Stimulated activated naive CD8-positive, alpha-beta T cell treated with anti-CD3 and anti-CD28 coated beads, Interleukin-15, amount 100 ng/mL, for 72 hours (primary cell): Measurements from ENCODE around the gene IRS2.

ENCODE experiments used
- ATAC-seq: fragments of 150-1000 bp; cut with Tn5 transposase; 2 replicates; pipeline ENCODE4 v1.10.0; 2021; ENCODE audit warnings: mild to moderate bottlenecking, moderate library complexity
- DNase-seq, 2 donors: peaks; one replicate each; pipeline ENCODE4 v3.0.0; 2021 to 2022
- H3K27ac Mint-ChIP-seq, 2 donors: one replicate each; pipeline ENCODE4 v1.8.0; 2022; ENCODE audit warnings: mild to moderate bottlenecking in 2 of 2, mixed read lengths in 2 of 2, moderate library complexity in 2 of 2
- H3K27me3 Mint-ChIP-seq: one replicate; pipeline ENCODE4 v1.8.0; 2022; ENCODE audit warnings: mixed read lengths
- H3K4me1 Mint-ChIP-seq: one replicate; pipeline ENCODE4 v1.8.0; 2022; ENCODE audit warnings: mild to moderate bottlenecking, mixed read lengths
- H3K4me3 Mint-ChIP-seq, 2 donors: one replicate each; pipeline ENCODE4 v1.8.0; 2022; ENCODE audit warnings: mild to moderate bottlenecking in 2 of 2, mixed read lengths in 2 of 2, moderate library complexity in 1 of 2
- H3K9me3 Mint-ChIP-seq, 2 donors: one replicate each; pipeline ENCODE4 v1.8.0; 2022; ENCODE audit warnings: mixed read lengths in 2 of 2

Gene IRS2

GRCh38 chr13:109724603-109725002, 61.8 kb downstream of the IRS2 start:
- no peaks in the 10 kb centered on the region for H3K4me1 Mint-ChIP-seq
- H3K27me3 Mint-ChIP-seq: peaks cover 28% of the 10 kb centered on the region
- H3K9me3 Mint-ChIP-seq: no peaks in the 10 kb centered on the region
- no peak overlapping the region for H3K4me3 Mint-ChIP-seq
- DNase-seq (no peak), ATAC-seq (no peak)
- H3K27ac Mint-ChIP-seq: no peak overlapping the region

GRCh38 chr13:109723046-109723445, 63.3 kb downstream of the IRS2 start:
- DNase-seq (no peak), ATAC-seq (no peak)
- Mint-ChIP-seq H3K9me3 (no peaks in the 10 kb centered on the region), H3K4me3 (no peak overlapping the region), H3K27me3 (peaks cover 22% of the 10 kb centered on the region), H3K27ac (no peak overlapping the region), H3K4me1 (no peaks in the 10 kb centered on the region)

- ATAC-seq: no peak
- no peak for DNase-seq
- Mint-ChIP-seq H3K4me1 (no peaks in the 10 kb centered on the region), H3K27me3 (peaks cover 18% of the 10 kb centered on the region), H3K4me3 (no peak overlapping the region), H3K27ac (no peak overlapping the region), H3K9me3 (no peaks in the 10 kb centered on the region)
Observed at GRCh38 chr13:109722068-109722467, 64.3 kb downstream of the IRS2 start.

- peaks cover 13% of the 10 kb centered on the region for H3K27me3 Mint-ChIP-seq
- DNase-seq: no peak
- no peak for ATAC-seq
- H3K9me3 Mint-ChIP-seq: no peaks in the 10 kb centered on the region
- no peak overlapping the region for H3K4me3 Mint-ChIP-seq
- no peaks in the 10 kb centered on the region for H3K4me1 Mint-ChIP-seq
- H3K27ac Mint-ChIP-seq: no peak overlapping the region
Observed at GRCh38 chr13:109720758-109721184, 65.6 kb downstream of the IRS2 start.

GRCh38 chr13:109719962-109720646, 66.3 kb downstream of the IRS2 start:
- H3K9me3 Mint-ChIP-seq: no peaks in the 10 kb centered on the region
- H3K4me1 Mint-ChIP-seq: no peaks in the 10 kb centered on the region
- H3K27ac Mint-ChIP-seq: no peak overlapping the region
- H3K4me3 Mint-ChIP-seq: no peak overlapping the region
- H3K27me3 Mint-ChIP-seq: peaks cover 13% of the 10 kb centered on the region
- ATAC-seq (no peak), DNase-seq (no peak)

- H3K27me3 Mint-ChIP-seq: peaks cover 13% of the 10 kb centered on the region
- H3K4me1 Mint-ChIP-seq: no peaks in the 10 kb centered on the region
- ATAC-seq (no peak), DNase-seq (no peak)
- no peak overlapping the region for H3K27ac Mint-ChIP-seq
- H3K4me3 Mint-ChIP-seq: no peak overlapping the region
- H3K9me3 Mint-ChIP-seq: no peaks in the 10 kb centered on the region
Observed at GRCh38 chr13:109718726-109719125, 67.7 kb downstream of the IRS2 start.

- Mint-ChIP-seq H3K9me3 (no peaks in the 10 kb centered on the region), H3K4me3 (no peak overlapping the region), H3K27ac (no peak overlapping the region), H3K27me3 (peaks cover 13% of the 10 kb centered on the region), H3K4me1 (no peaks in the 10 kb centered on the region)
- ATAC-seq (no peak), DNase-seq (no peak)
Observed at GRCh38 chr13:109717686-109718085, 68.7 kb downstream of the IRS2 start.

GRCh38 chr13:109715902-109716301, 70.5 kb downstream of the IRS2 start:
- no peak for ATAC-seq
- Mint-ChIP-seq H3K27ac (no peak overlapping the region), H3K27me3 (peaks cover 13% of the 10 kb centered on the region), H3K9me3 (no peaks in the 10 kb centered on the region), H3K4me1 (no peaks in the 10 kb centered on the region), H3K4me3 (no peak overlapping the region)
- DNase-seq: no peak

- DNase-seq (no peak), ATAC-seq (no peak)
- H3K27ac Mint-ChIP-seq: no peak overlapping the region
- H3K27me3 Mint-ChIP-seq: no peaks in the 10 kb centered on the region
- H3K9me3 Mint-ChIP-seq: no peaks in the 10 kb centered on the region
- H3K4me3 Mint-ChIP-seq: no peak overlapping the region
- no peaks in the 10 kb centered on the region for H3K4me1 Mint-ChIP-seq
Observed at GRCh38 chr13:109713681-109714080, 72.7 kb downstream of the IRS2 start.

GRCh38 chr13:109712124-109712722, 74.2 kb downstream of the IRS2 start:
- DNase-seq (no peak), ATAC-seq (no peak)
- Mint-ChIP-seq H3K4me1 (no peaks in the 10 kb centered on the region), H3K9me3 (no peaks in the 10 kb centered on the region), H3K27ac (no peak overlapping the region), H3K4me3 (no peak overlapping the region), H3K27me3 (no peaks in the 10 kb centered on the region)

- Mint-ChIP-seq H3K27ac (no peak overlapping the region), H3K4me3 (no peak overlapping the region)
- ATAC-seq: peak; percentile 39
Observed at GRCh38 chr13:109707742-109708617, 78.4 kb downstream of the IRS2 start.

GRCh38 chr13:109707044-109707741, 79.2 kb downstream of the IRS2 start:
- no peak for DNase-seq
- no peak overlapping the region for H3K4me3 Mint-ChIP-seq

More at GRCh38 chr13:109707742-109708617, 78.4 kb downstream of the IRS2 start:
- Mint-ChIP-seq H3K9me3 (no peaks in the 10 kb centered on the region), H3K4me1 (peaks cover 15% of the 10 kb centered on the region), H3K27me3 (peaks cover 35% of the 10 kb centered on the region)
- DNase-seq: no peak

GRCh38 chr13:109706015-109706715, 80.2 kb downstream of the IRS2 start:
- Mint-ChIP-seq H3K27ac (no peak overlapping the region), H3K4me3 (no peak overlapping the region), H3K9me3 (no peaks in the 10 kb centered on the region), H3K27me3 (peaks cover 35% of the 10 kb centered on the region), H3K4me1 (peaks cover 15% of the 10 kb centered on the region)
- ATAC-seq (no peak), DNase-seq (no peak)

More at GRCh38 chr13:109707044-109707741, 79.2 kb downstream of the IRS2 start:
- Mint-ChIP-seq H3K27me3 (peaks cover 35% of the 10 kb centered on the region), H3K4me1 (peaks cover 15% of the 10 kb centered on the region), H3K27ac (peak overlapping the region in 1 of 2 donors; percentile 22), H3K9me3 (no peaks in the 10 kb centered on the region)
- no peak for ATAC-seq

GRCh38 chr13:109704771-109705635, 81.4 kb downstream of the IRS2 start:
- Mint-ChIP-seq H3K27me3 (peaks cover 35% of the 10 kb centered on the region), H3K27ac (no peak overlapping the region), H3K9me3 (no peaks in the 10 kb centered on the region), H3K4me3 (peak overlapping the region in 1 of 2 donors; percentile 8), H3K4me1 (peaks cover 21% of the 10 kb centered on the region)
- DNase-seq (no peak), ATAC-seq (no peak)
